ENCODE data around the gene MAGI2. TPM values are rescaled to one million over a fixed set of nuclear protein-coding genes. Genes with fewer than 3 reads are reported as not detected.

Gene MAGI2
- total and polyA plus RNA-seq, 2 donors (not counting 3 experiments of a cell fraction or from before 2014, with no cell fraction given): 0.28 to 6.0 TPM

DNA sequence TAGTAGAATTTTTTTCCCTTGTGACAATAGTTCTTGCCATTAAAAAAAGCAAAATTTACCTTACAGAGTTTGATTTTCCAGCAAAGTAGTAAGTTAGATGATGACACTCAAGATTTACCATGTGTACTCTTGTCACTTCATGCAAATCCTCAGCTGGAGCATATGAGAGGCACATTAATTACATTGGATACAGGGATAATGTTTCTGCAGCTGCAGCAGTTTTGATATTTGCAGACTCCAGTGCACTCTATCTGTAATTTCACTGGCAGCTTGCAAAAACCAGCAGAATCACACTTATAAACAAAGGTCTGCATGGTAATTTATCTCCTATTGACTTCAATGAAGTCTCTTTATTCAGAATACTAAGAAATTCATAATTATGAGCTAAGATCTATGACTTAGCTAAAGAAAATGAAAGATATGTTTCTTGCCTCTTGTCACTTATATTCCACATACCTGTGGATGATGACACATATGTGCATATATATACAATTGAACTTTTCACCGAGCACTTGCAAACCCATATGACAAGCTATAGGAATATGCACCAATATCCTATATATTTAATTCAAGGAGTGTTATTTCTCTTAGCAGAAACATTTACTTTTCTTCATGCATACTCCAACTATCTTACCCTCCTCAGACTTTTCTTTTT is 1124.3 kb downstream of the MAGI2 start:
- no peak for TF ChIP-seq MYC (IDR thresholded peaks at IDR 0.05; ENCODE audit: low read depth, low read length)
- no peak for TF ChIP-seq GATA2 (IDR thresholded peaks at IDR 0.05; ENCODE audit: insufficient read depth, insufficient read length, low read depth, low read length)
- TF ChIP-seq EZH2 (IDR thresholded peaks at IDR 0.05; ENCODE audit: borderline replicate concordance, low read depth, low read length, severe bottlenecking): no peak
- TF ChIP-seq POLR2AphosphoS5 (IDR thresholded peaks at IDR 0.05; ENCODE audit: insufficient read depth, low read depth, low read length): no peak
- Histone ChIP-seq H3K27ac (ENCODE audit: insufficient read depth, low read depth, low read length) (no peak overlapping the region), H3K4me3 (replicated peaks in 1 of 3; ENCODE audit: insufficient read depth in 1 of 3, low read depth in 1 of 3, low read length in 3 of 3) (no peak overlapping the region), H3K4me2 (ENCODE audit: insufficient read depth, low read length) (no peak overlapping the region), H3K9me3 (replicated peaks; ENCODE audit: control insufficient read depth, insufficient read depth, low read length) (no peaks in the 10 kb centered on the region), H4K20me1 (replicated peaks; ENCODE audit: control insufficient read depth, extremely low read depth, insufficient read depth, low read length) (no peaks in the 10 kb centered on the region), H3K36me3 (ENCODE audit: control insufficient read depth in 2 of 2, extremely low read depth in 1 of 2, insufficient read depth in 2 of 2, low read length in 2 of 2) (no peaks in the 10 kb centered on the region), H3K9ac (replicated peaks; ENCODE audit: extremely low read depth, insufficient read depth, low read length) (no peak overlapping the region), H3K79me2 (ENCODE audit: control insufficient read depth, insufficient read depth, low read length) (no peaks in the 10 kb centered on the region), H2AFZ (ENCODE audit: low read depth, low read length) (no peak overlapping the region), H3K27me3 (ENCODE audit: control insufficient read depth in 2 of 2, insufficient read depth in 2 of 2, low read length in 2 of 2) (no peaks in the 10 kb centered on the region), H3K9me1 (replicated peaks; ENCODE audit: control insufficient read depth, extremely low read depth, insufficient read depth, low read length) (no peaks in the 10 kb centered on the region), H3K4me1 (ENCODE audit: control insufficient read depth, extremely low read depth, insufficient read depth, low read length) (no peaks in the 10 kb centered on the region)
- DNase-seq (ENCODE audit: low read depth, low spot score): no peak
- POLR2A ChIA-PET: no interaction called here
- FAIRE-seq: no peak
- dilution Hi-C loops (cut with MboI; ENCODE audit: extremely low pct_ligation_motif_present, low sequenced_read_pairs): no loop called here
- no TSS peak for BruUV-seq (replicated peaks)
- CTCF ChIA-PET: no interaction called here
- intact Hi-C loops (cut with micrococcal nuclease): no loop called here

GRCh38 chr7:78327718-78328117 is 1125.7 kb downstream of the MAGI2 start:
- intact Hi-C loops (cut with micrococcal nuclease): no loop called here
- no peak for FAIRE-seq
- CTCF ChIA-PET: no interaction called here

More at GRCh38 chr7:78327718-78328117, 1125.7 kb downstream of the MAGI2 start:
- no TSS peak for BruUV-seq (replicated peaks)
- Histone ChIP-seq H3K9me3 (replicated peaks; ENCODE audit: control insufficient read depth, insufficient read depth, low read length) (no peaks in the 10 kb centered on the region), H3K4me1 (ENCODE audit: control insufficient read depth, extremely low read depth, insufficient read depth, low read length) (no peaks in the 10 kb centered on the region), H3K36me3 (ENCODE audit: control insufficient read depth in 2 of 2, extremely low read depth in 1 of 2, insufficient read depth in 2 of 2, low read length in 2 of 2) (no peaks in the 10 kb centered on the region), H3K9me1 (replicated peaks; ENCODE audit: control insufficient read depth, extremely low read depth, insufficient read depth, low read length) (no peaks in the 10 kb centered on the region), H3K79me2 (ENCODE audit: control insufficient read depth, insufficient read depth, low read length) (no peaks in the 10 kb centered on the region), H3K27ac (ENCODE audit: insufficient read depth, low read depth, low read length) (no peak overlapping the region), H3K27me3 (ENCODE audit: control insufficient read depth in 2 of 2, insufficient read depth in 2 of 2, low read length in 2 of 2) (no peaks in the 10 kb centered on the region), H4K20me1 (replicated peaks; ENCODE audit: control insufficient read depth, extremely low read depth, insufficient read depth, low read length) (no peaks in the 10 kb centered on the region), H3K9ac (replicated peaks; ENCODE audit: extremely low read depth, insufficient read depth, low read length) (no peak overlapping the region), H2AFZ (ENCODE audit: low read depth, low read length) (no peak overlapping the region), H3K4me3 (replicated peaks in 1 of 3; ENCODE audit: insufficient read depth in 1 of 3, low read depth in 1 of 3, low read length in 3 of 3) (no peak overlapping the region), H3K4me2 (ENCODE audit: insufficient read depth, low read length) (no peak overlapping the region)
- no peak for TF ChIP-seq JUN (IDR thresholded peaks at IDR 0.05; ENCODE audit: borderline replicate concordance, insufficient read depth, insufficient read length, low read depth)
- TF ChIP-seq FOS (IDR thresholded peaks at IDR 0.05; ENCODE audit: borderline replicate concordance, insufficient read depth, low read length): no peak
- TF ChIP-seq, protein P1, sequence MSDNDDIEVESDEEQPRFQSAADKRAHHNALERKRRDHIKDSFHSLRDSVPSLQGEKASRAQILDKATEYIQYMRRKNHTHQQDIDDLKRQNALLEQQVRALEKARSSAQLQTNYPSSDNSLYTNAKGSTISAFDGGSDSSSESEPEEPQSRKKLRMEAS (IDR thresholded peaks at IDR 0.05; ENCODE audit: insufficient read depth, insufficient read length): no peak
- TF ChIP-seq POLR2A (IDR thresholded peaks at IDR 0.05; ENCODE audit: low read depth, low read length): no peak
- no peak for TF ChIP-seq GATA2 (IDR thresholded peaks at IDR 0.05; ENCODE audit: insufficient read depth, insufficient read length, low read depth, low read length)
- no peak for TF ChIP-seq EZH2 (IDR thresholded peaks at IDR 0.05; ENCODE audit: borderline replicate concordance, low read depth, low read length, severe bottlenecking)
- TF ChIP-seq CTCF (IDR thresholded peaks at IDR 0.05; ENCODE audit: extremely low read depth in 1 of 2, insufficient read depth in 1 of 2, low read depth in 1 of 2, low read length in 2 of 2): no peak
- no peak for TF ChIP-seq POLR2AphosphoS5 (IDR thresholded peaks at IDR 0.05; ENCODE audit: insufficient read depth, low read depth, low read length)
- no peak for TF ChIP-seq MYC (IDR thresholded peaks at IDR 0.05; ENCODE audit: low read depth, low read length)
- DNase-seq (ENCODE audit: low read depth, low spot score): no peak
- POLR2A ChIA-PET: no interaction called here
- dilution Hi-C loops (cut with MboI; ENCODE audit: extremely low pct_ligation_motif_present, low sequenced_read_pairs): no loop called here
